Measurements from ENCODE around the gene RNF167. TPM values are rescaled to one million over a fixed set of nuclear protein-coding genes. Genes with fewer than 3 reads are reported as not detected.
A peak's percentile ranks its signal among the peaks of the same experiment; 100 is the strongest.

RNF167 gene
- total and polyA plus RNA-seq, 2 donors, result 73.0 to 189 TPM

DNA sequence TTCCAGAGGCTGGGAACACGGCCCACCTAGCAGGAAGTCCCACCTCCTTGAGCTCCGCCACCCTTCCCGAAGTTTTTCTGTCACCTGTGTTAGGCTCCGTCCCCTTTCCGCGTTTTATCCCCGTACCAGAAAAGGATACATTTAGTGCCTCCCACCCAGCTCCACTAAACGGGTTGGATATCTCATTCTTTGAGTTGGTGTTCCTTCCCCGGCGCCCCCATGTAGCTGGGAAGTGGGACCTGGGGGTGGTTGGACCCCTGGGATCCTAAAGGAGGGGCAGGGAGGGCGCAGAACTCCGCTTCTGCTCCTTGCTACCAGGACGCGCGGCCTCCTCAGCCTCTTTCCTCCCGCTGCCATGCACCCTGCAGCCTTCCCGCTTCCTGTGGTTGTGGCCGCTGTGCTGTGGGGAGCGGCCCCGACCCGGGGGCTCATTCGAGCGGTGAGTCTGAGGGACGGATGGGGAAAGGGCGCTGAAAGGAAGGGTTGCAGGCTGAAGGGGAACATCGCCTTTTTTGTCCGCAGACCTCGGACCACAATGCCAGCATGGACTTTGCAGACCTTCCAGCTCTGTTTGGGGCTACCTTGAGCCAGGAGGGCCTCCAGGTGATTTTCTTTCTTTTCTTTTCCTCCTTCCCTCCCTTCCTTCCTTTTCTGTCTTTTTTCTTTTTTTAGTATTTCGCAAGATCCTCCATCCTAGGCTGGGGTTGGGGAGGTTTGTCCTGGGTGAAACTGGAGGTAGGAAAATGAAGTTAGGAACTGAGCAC is 669 bp downstream of the RNF167 start:
- H3K4me3 ChIP-seq (ENCODE audit: low read length in 2 of 2), result peak overlapping the region; percentile 72 to 100
- no peaks in the 10 kb centered on the region for H3K27me3 ChIP-seq (ENCODE audit: control insufficient read depth in 2 of 2, insufficient read depth in 1 of 2, low read length in 1 of 2)
- H3K9me3 ChIP-seq (ENCODE audit: control insufficient read depth in 2 of 2, insufficient read depth in 1 of 2, low read length in 1 of 2), result no peaks in the 10 kb centered on the region
- H3K27ac ChIP-seq (ENCODE audit: low read depth in 1 of 2, low read length in 1 of 2), result peak overlapping the region; percentile 98 to 99
- peaks cover 43 to 60% of the 10 kb centered on the region in 2 donors for H3K4me1 ChIP-seq (ENCODE audit: control insufficient read depth in 2 of 2, insufficient read depth in 2 of 2, low read length in 2 of 2)
- peak in 5 of 9 donors; percentile 47 to 74 (median 54) for DNase-seq (ENCODE audit: low read depth in 6 of 9, low spot score in 9 of 9)
- H3K36me3 ChIP-seq (ENCODE audit: control insufficient read depth in 2 of 2, insufficient read depth in 2 of 2, low read length in 1 of 2), result peaks cover 52 to 71% of the 10 kb centered on the region in 2 donors
- WGBS, result under 1% methylated on average over 29 of the region's 29 CpGs

- Histone ChIP-seq H3K4me3 (ENCODE audit: low read length in 2 of 2) (peak overlapping the region; percentile 72 to 100), H3K27ac (ENCODE audit: low read depth in 1 of 2, low read length in 1 of 2) (peak overlapping the region in 1 of 2 donors; percentile 99), H3K4me1 (ENCODE audit: control insufficient read depth in 2 of 2, insufficient read depth in 2 of 2, low read length in 2 of 2) (peaks cover 47 to 65% of the 10 kb centered on the region in 2 donors), H3K9me3 (ENCODE audit: control insufficient read depth in 2 of 2, insufficient read depth in 1 of 2, low read length in 1 of 2) (no peaks in the 10 kb centered on the region), H3K36me3 (ENCODE audit: control insufficient read depth in 2 of 2, insufficient read depth in 2 of 2, low read length in 1 of 2) (peaks cover 49 to 71% of the 10 kb centered on the region in 2 donors), H3K27me3 (ENCODE audit: control insufficient read depth in 2 of 2, insufficient read depth in 1 of 2, low read length in 1 of 2) (no peaks in the 10 kb centered on the region)
- 56% methylated on average over 4 of the region's 4 CpGs for WGBS
- no peak for DNase-seq (ENCODE audit: low read depth in 6 of 9, low spot score in 9 of 9)
Measured at GRCh38 chr17:4941319-4941610, 1.2 kb downstream of the RNF167 start.

DNA sequence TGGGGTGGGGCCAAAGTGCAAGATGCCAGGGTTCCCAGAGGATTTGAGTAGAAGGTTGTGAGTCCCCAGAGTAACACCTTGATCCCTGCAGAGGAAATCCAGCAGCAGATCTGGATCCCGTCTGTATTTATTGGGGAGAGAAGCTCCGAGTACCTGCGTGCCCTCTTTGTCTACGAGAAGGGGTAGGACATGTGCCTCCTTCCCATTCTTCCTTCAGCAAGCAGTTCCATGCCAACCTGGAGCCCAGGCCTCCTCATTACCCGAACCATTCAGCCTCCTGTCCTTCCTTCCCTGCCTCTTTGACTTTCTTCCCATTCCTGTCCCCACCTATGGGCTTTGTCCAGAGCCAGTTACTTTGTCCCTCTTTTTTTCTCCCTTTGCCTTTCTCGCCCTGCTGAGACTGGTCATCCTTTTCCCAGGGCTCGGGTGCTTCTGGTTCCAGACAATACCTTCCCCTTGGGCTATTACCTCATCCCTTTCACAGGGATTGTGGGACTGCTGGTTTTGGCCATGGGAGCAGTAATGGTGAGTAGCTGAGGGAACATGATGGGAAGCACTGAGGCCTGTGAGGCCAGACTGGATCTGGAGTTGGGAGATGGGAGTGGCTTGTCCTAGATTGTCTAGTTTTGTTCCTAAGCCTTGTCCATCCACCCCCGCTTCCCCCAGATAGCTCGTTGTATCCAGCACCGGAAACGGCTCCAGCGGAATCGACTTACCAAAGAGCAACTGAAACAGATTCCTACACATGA is 2.9 kb downstream of the RNF167 start:
- no peak overlapping the region for H3K4me3 ChIP-seq (ENCODE audit: low read length in 2 of 2)
- peaks cover 40 to 67% of the 10 kb centered on the region in 2 donors for H3K36me3 ChIP-seq (ENCODE audit: control insufficient read depth in 2 of 2, insufficient read depth in 2 of 2, low read length in 1 of 2)
- DNase-seq (ENCODE audit: low read depth in 6 of 9, low spot score in 9 of 9), result no peak
- no peaks in the 10 kb centered on the region for H3K27me3 ChIP-seq (ENCODE audit: control insufficient read depth in 2 of 2, insufficient read depth in 1 of 2, low read length in 1 of 2)
- 96% methylated on average over 13 of the region's 13 CpGs for WGBS
- H3K9me3 ChIP-seq (ENCODE audit: control insufficient read depth in 2 of 2, insufficient read depth in 1 of 2, low read length in 1 of 2), result peaks cover 0 to 2% of the 10 kb centered on the region in 2 donors
- H3K27ac ChIP-seq (ENCODE audit: low read depth in 1 of 2, low read length in 1 of 2), result peak overlapping the region; percentile 15 to 99
- H3K4me1 ChIP-seq (ENCODE audit: control insufficient read depth in 2 of 2, insufficient read depth in 2 of 2, low read length in 2 of 2), result peaks cover 47 to 71% of the 10 kb centered on the region in 2 donors

DNA sequence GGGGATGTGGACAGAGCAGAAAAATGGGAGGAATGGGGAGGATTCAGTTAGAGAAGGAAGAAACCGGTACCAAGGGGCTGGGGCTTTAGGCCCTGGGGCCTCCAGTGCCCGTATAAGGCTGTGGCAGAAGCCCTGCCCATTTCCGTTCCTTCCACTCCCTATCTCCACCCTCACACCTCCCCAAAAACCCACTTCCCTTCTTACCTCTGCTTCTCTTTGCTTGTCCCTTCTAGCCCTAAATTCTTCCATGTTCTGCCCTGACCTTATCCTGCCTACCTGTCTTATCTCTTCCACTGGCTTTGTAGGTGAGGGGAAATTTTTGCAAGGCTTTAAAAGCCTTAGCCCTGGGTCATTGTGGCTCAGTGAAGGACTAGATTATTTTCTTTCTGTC is 4.1 kb downstream of the RNF167 start:
- peak overlapping the region; percentile 100 for H3K4me3 ChIP-seq (ENCODE audit: low read length in 2 of 2)
- peaks cover 38 to 62% of the 10 kb centered on the region in 2 donors for H3K4me1 ChIP-seq (ENCODE audit: control insufficient read depth in 2 of 2, insufficient read depth in 2 of 2, low read length in 2 of 2)
- peak overlapping the region; percentile 95 to 99 for H3K27ac ChIP-seq (ENCODE audit: low read depth in 1 of 2, low read length in 1 of 2)
- peaks cover 35 to 61% of the 10 kb centered on the region in 2 donors for H3K36me3 ChIP-seq (ENCODE audit: control insufficient read depth in 2 of 2, insufficient read depth in 2 of 2, low read length in 1 of 2)
- no peaks in the 10 kb centered on the region for H3K27me3 ChIP-seq (ENCODE audit: control insufficient read depth in 2 of 2, insufficient read depth in 1 of 2, low read length in 1 of 2)
- peaks cover 0 to 5% of the 10 kb centered on the region in 2 donors for H3K9me3 ChIP-seq (ENCODE audit: control insufficient read depth in 2 of 2, insufficient read depth in 1 of 2, low read length in 1 of 2)
- 0% methylated on average over 3 of the region's 3 CpGs for WGBS
- peak in 4 of 9 donors; percentile 55 to 80 (median 58) for DNase-seq (ENCODE audit: low read depth in 6 of 9, low spot score in 9 of 9)

GRCh38 chr17:4944554-4945175 is 4.6 kb downstream of the RNF167 start:
- Histone ChIP-seq H3K36me3 (ENCODE audit: control insufficient read depth in 2 of 2, insufficient read depth in 2 of 2, low read length in 1 of 2) (peaks cover 35 to 61% of the 10 kb centered on the region in 2 donors), H3K9me3 (ENCODE audit: control insufficient read depth in 2 of 2, insufficient read depth in 1 of 2, low read length in 1 of 2) (peaks cover 0 to 5% of the 10 kb centered on the region in 2 donors), H3K27ac (ENCODE audit: low read depth in 1 of 2, low read length in 1 of 2) (peak overlapping the region; percentile 95 to 99), H3K4me1 (ENCODE audit: control insufficient read depth in 2 of 2, insufficient read depth in 2 of 2, low read length in 2 of 2) (peaks cover 36 to 61% of the 10 kb centered on the region in 2 donors), H3K4me3 (ENCODE audit: low read length in 2 of 2) (peak overlapping the region; percentile 100), H3K27me3 (ENCODE audit: control insufficient read depth in 2 of 2, insufficient read depth in 1 of 2, low read length in 1 of 2) (no peaks in the 10 kb centered on the region)
- no peak for DNase-seq (ENCODE audit: low read depth in 6 of 9, low spot score in 9 of 9)
- 54% methylated on average over 8 of the region's 8 CpGs for WGBS

DNA sequence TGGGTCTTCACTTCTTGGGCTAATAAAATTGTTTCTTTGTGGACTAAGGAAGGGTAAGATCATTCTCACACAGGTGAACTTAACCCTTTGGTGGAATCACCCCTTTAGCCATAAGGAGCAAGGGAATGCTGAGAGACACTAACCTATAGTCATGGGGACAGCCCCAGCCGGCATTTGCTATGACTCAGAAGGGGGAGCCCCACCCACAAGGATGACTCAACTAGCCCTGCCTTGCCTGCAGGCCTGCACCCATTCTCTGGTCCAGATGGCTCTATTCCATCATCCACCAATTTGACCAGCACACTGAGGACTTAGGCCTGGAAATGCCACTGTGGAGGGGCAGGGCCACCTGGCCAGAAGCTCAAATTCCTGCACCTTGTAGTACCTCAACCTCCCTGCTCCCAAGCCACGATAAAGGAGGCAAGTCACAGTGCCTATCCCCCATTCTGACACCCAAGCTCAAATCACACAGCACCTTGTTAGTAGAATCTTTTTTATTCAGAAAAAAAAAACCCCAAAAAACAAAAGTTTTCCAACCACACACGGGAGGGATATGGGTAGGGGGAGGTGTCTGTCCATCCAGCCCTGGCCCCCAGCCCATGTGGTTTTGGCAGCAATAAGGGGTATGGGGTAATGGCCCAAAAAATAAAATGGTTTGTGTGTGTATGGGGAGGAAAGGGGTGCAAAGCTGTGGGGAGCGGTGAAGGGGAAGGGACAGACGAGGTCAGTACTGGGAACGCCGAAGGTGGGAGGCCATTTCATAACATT is 5.3 kb downstream of the RNF167 start:
- WGBS, result 72% methylated on average over 7 of the region's 7 CpGs
- H3K4me3 ChIP-seq (ENCODE audit: low read length in 2 of 2), result peak overlapping the region; percentile 100
- H3K27ac ChIP-seq (ENCODE audit: low read depth in 1 of 2, low read length in 1 of 2), result peak overlapping the region; percentile 95 to 99
- H3K9me3 ChIP-seq (ENCODE audit: control insufficient read depth in 2 of 2, insufficient read depth in 1 of 2, low read length in 1 of 2), result peaks cover 0 to 5% of the 10 kb centered on the region in 2 donors
- H3K36me3 ChIP-seq (ENCODE audit: control insufficient read depth in 2 of 2, insufficient read depth in 2 of 2, low read length in 1 of 2), result peaks cover 35 to 61% of the 10 kb centered on the region in 2 donors
- H3K27me3 ChIP-seq (ENCODE audit: control insufficient read depth in 2 of 2, insufficient read depth in 1 of 2, low read length in 1 of 2), result peaks cover 0 to 4% of the 10 kb centered on the region in 2 donors
- H3K4me1 ChIP-seq (ENCODE audit: control insufficient read depth in 2 of 2, insufficient read depth in 2 of 2, low read length in 2 of 2), result peaks cover 39 to 65% of the 10 kb centered on the region in 2 donors
- DNase-seq (ENCODE audit: low read depth in 6 of 9, low spot score in 9 of 9), result peak in 1 of 9 donors; percentile 56

DNA sequence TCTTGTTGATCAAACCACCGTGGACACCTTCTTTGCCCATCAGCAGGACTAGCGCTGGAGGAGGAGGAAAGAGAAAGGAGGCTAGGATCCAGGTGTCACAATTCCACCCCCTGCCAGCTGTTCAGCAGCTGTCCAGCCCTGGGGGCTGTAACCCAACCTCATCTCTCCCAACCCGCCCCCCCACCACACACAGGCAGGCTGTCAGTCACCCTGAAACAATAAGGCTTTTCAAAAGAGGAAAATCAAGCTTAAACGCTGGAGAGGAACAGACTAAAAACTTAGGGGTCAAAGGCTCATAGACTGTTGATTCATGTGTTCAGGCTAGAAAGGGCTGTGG is 5.8 kb downstream of the RNF167 start:
- H3K4me3 ChIP-seq (ENCODE audit: low read length in 2 of 2), result peak overlapping the region; percentile 100
- no peak for DNase-seq (ENCODE audit: low read depth in 6 of 9, low spot score in 9 of 9)
- 65% methylated on average over 4 of the region's 4 CpGs for WGBS
- H3K9me3 ChIP-seq (ENCODE audit: control insufficient read depth in 2 of 2, insufficient read depth in 1 of 2, low read length in 1 of 2), result peaks cover 0 to 5% of the 10 kb centered on the region in 2 donors
- H3K27ac ChIP-seq (ENCODE audit: low read depth in 1 of 2, low read length in 1 of 2), result peak overlapping the region in 1 of 2 donors; percentile 99
- peaks cover 0 to 5% of the 10 kb centered on the region in 2 donors for H3K27me3 ChIP-seq (ENCODE audit: control insufficient read depth in 2 of 2, insufficient read depth in 1 of 2, low read length in 1 of 2)
- peaks cover 35 to 61% of the 10 kb centered on the region in 2 donors for H3K36me3 ChIP-seq (ENCODE audit: control insufficient read depth in 2 of 2, insufficient read depth in 2 of 2, low read length in 1 of 2)
- peaks cover 42 to 69% of the 10 kb centered on the region in 2 donors for H3K4me1 ChIP-seq (ENCODE audit: control insufficient read depth in 2 of 2, insufficient read depth in 2 of 2, low read length in 2 of 2)

DNA sequence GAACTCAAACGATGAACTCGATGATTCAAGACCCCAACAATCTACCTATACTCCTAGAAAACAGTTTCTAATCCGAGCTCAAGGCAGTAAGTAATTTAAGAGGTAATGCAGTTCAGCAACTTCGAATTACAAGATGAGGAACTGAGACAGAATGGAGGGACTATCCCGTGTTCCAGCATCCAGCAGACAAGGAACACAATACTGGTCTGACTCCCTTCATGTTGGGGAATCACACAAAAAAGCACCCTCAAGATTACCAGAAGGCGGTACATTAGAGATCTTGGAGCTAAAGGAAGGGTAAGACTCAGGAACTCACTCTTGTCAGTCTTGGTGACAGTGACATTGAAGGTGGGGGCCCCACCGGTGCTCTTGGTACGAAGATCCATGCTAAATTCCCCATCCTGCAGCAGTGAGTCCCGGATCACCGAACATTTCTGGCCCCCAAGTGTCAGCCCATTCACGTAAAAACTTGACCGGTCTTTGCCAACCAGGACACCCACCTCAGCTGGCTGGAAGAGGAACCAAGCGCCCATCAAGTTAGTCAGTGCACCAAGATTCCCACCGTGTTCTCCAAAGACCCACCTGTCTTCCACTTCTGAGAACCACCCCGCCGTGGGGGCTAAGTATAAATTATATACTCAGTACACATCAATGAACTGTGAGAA is 6.4 kb downstream of the RNF167 start:
- H3K4me1 ChIP-seq (ENCODE audit: control insufficient read depth in 2 of 2, insufficient read depth in 2 of 2, low read length in 2 of 2), result peaks cover 44 to 69% of the 10 kb centered on the region in 2 donors
- H3K9me3 ChIP-seq (ENCODE audit: control insufficient read depth in 2 of 2, insufficient read depth in 1 of 2, low read length in 1 of 2), result peaks cover 0 to 5% of the 10 kb centered on the region in 2 donors
- H3K27me3 ChIP-seq (ENCODE audit: control insufficient read depth in 2 of 2, insufficient read depth in 1 of 2, low read length in 1 of 2), result peaks cover 0 to 5% of the 10 kb centered on the region in 2 donors
- WGBS, result 41% methylated on average over 16 of the region's 16 CpGs
- H3K4me3 ChIP-seq (ENCODE audit: low read length in 2 of 2), result peak overlapping the region; percentile 100
- H3K36me3 ChIP-seq (ENCODE audit: control insufficient read depth in 2 of 2, insufficient read depth in 2 of 2, low read length in 1 of 2), result peaks cover 35 to 60% of the 10 kb centered on the region in 2 donors
- DNase-seq (ENCODE audit: low read depth in 6 of 9, low spot score in 9 of 9), result no peak
- peak overlapping the region; percentile 99 to 100 for H3K27ac ChIP-seq (ENCODE audit: low read depth in 1 of 2, low read length in 1 of 2)
